GM23338 (cell line): ENCODE results near the gene RFFL. TPM values are rescaled to one million over a fixed set of nuclear protein-coding genes. Genes with fewer than 3 reads are reported as not detected.
"Not testable (repeated sequence)": the region's sequence is repeated elsewhere in the genome, so short reads cannot be mapped to it uniquely, and the experiment has no call there.

Source experiments
- ATAC-seq: fragments of 200-7000 bp; cut with Tn5 transposase; 3 replicates; pipeline ENCODE4 v1.9.1; 2020
- DNase-seq: peaks from one replicate; pipeline ENCODE4 v3.0.0-alpha.2; 2015; ENCODE audit warnings: low spot score
- H2AFZ ChIP-seq: fragments of 200-600 bp; sonication (generic); 2 replicates; pipeline ENCODE4 v1.8.0; 2016; ENCODE audit warnings: antibody characterized with exemption, mild to moderate bottlenecking, moderate library complexity
- H3F3A ChIP-seq: fragments of 200-600 bp; sonication (generic); replicated peaks from 2 replicates; pipeline ENCODE4 v1.8.0; 2017; ENCODE audit warnings: antibody characterized with exemption, mixed run types, low read depth
- H3K27ac ChIP-seq: fragments of 200-600 bp; sonication (generic); 2 replicates; pipeline ENCODE4 v1.6.1; 2016; ENCODE audit warnings: low read depth
- H3K27me3 ChIP-seq: fragments of 200-600 bp; sonication (generic); 2 replicates; pipeline ENCODE4 v1.8.0; 2016; ENCODE audit warnings: mild to moderate bottlenecking, mixed run types, moderate library complexity; ENCODE audit not compliant: insufficient read depth
- H3K36me3 ChIP-seq: fragments of 200-600 bp; sonication (generic); 2 replicates; pipeline ENCODE4 v1.8.0; 2016; ENCODE audit warnings: mild to moderate bottlenecking; ENCODE audit not compliant: insufficient read depth
- H3K4me1 ChIP-seq: fragments of 200-600 bp; sonication (generic); 2 replicates; pipeline ENCODE4 v1.8.0; 2016; ENCODE audit warnings: mild to moderate bottlenecking, moderate library complexity; ENCODE audit not compliant: insufficient read depth
- H3K4me2 ChIP-seq: fragments of 200-600 bp; sonication (generic); 2 replicates; pipeline ENCODE4 v1.7.1; 2017; ENCODE audit warnings: mixed run types
- H3K4me3 ChIP-seq: fragments of 200-600 bp; sonication (generic); 2 replicates; pipeline ENCODE4 v1.6.1; 2016; ENCODE audit warnings: mixed run types
- H3K79me2 ChIP-seq: fragments of 200-600 bp; sonication (generic); replicated peaks from 2 replicates; pipeline ENCODE4 v1.8.0; 2017; ENCODE audit warnings: mild to moderate bottlenecking; ENCODE audit not compliant: insufficient read depth
- H3K9me2 ChIP-seq: fragments of 200-600 bp; sonication (generic); 2 replicates; pipeline ENCODE4 v1.8.0; 2017; ENCODE audit not compliant: insufficient read depth
- H4K20me1 ChIP-seq: fragments of 200-600 bp; sonication (generic); replicated peaks from 2 replicates; pipeline ENCODE4 v1.8.0; 2017; ENCODE audit warnings: mild to moderate bottlenecking; ENCODE audit not compliant: insufficient read depth
- H3K27ac Mint-ChIP-seq: 2 replicates; pipeline ENCODE4 v1.8.0; 2020; ENCODE audit warnings: inconsistent platforms, mild to moderate bottlenecking, moderate library complexity, mixed read lengths
- H3K27me3 Mint-ChIP-seq: 3 replicates; pipeline ENCODE4 v1.8.0; 2022; ENCODE audit warnings: low read depth, mild to moderate bottlenecking, moderate library complexity, mixed read lengths, inconsistent platforms; ENCODE audit not compliant: insufficient read depth, poor library complexity
- H3K36me3 Mint-ChIP-seq: 3 replicates; pipeline ENCODE4 v1.8.0; 2021; ENCODE audit warnings: low read depth, mild to moderate bottlenecking, inconsistent platforms, moderate library complexity, mixed read lengths
- H3K4me1 Mint-ChIP-seq: 3 replicates; pipeline ENCODE4 v1.8.0; 2020; ENCODE audit warnings: mild to moderate bottlenecking, inconsistent platforms, mixed read lengths
- H3K4me3 Mint-ChIP-seq: 3 replicates; pipeline ENCODE4 v1.8.0; 2021; ENCODE audit warnings: moderate library complexity, mild to moderate bottlenecking, inconsistent platforms, mixed read lengths
- H3K9me3 Mint-ChIP-seq: 3 replicates; pipeline ENCODE4 v1.8.0; 2020; ENCODE audit warnings: moderate library complexity, mild to moderate bottlenecking, inconsistent platforms, mixed read lengths
- CREB1 ChIP-seq: fragments of 250-450 bp; sonication (Bioruptor Pico); IDR thresholded peaks from 2 replicates; pipeline ENCODE4 v1.5.0; 2020; ENCODE audit warnings: low read depth, mild to moderate bottlenecking, moderate library complexity
- CTCF ChIP-seq, 2 experiments: fragments of 200-600 bp in 1 of 2; sonication (generic) in 1 of 2; conservative IDR thresholded peaks; 2 replicates each; pipeline versions ENCODE4 v1.5.1 to v1.6.1; 2016 to 2017; ENCODE audit warnings: antibody characterized with exemption in 2 of 2, low read depth in 2 of 2, mild to moderate bottlenecking in 2 of 2, moderate library complexity in 1 of 2
- ETS1 ChIP-seq: IDR thresholded peaks from 2 replicates; pipeline ENCODE4 v1.6.1; 2016; ENCODE audit warnings: antibody characterized with exemption
- EZH2 ChIP-seq: fragments of 200-600 bp; sonication (generic); IDR thresholded peaks from one replicate; pipeline ENCODE4 v1.8.0; 2017; ENCODE audit warnings: antibody characterized with exemption, mild to moderate bottlenecking, low read depth; ENCODE audit not compliant: unreplicated experiment
- NANOG ChIP-seq: IDR thresholded peaks from 2 replicates; pipeline ENCODE4 v1.6.1; 2016; ENCODE audit warnings: antibody characterized with exemption, borderline replicate concordance
- POLR2AphosphoS5 ChIP-seq: IDR thresholded peaks from 2 replicates; pipeline ENCODE4 v1.6.1; 2016; ENCODE audit warnings: antibody characterized with exemption, low read depth
- STAT1 ChIP-seq: IDR thresholded peaks from one replicate; pipeline ENCODE4 v1.6.1; 2016; ENCODE audit warnings: antibody characterized with exemption; ENCODE audit not compliant: unreplicated experiment
- ZNF114 ChIP-seq: fragments of 250-450 bp; sonication (Bioruptor Pico); IDR thresholded peaks from 2 replicates; pipeline ENCODE4 v1.5.0; 2020; ENCODE audit warnings: mild to moderate bottlenecking, moderate library complexity
- polyA plus RNA-seq: library from polyadenylated mRNA; unstranded; fragments of >200 nt; fragmentation: Nextera tagmentation; extraction: Ambion mirVana; gene quantifications from 2 replicates; pipeline ENCODE4 v1.2.1, GENCODE V29; 2016
- total RNA-seq: library from RNA; depleted of rRNA; stranded (reverse); fragments of >200 nt; shearing (Covaris generic); gene quantifications from 2 replicates; pipeline ENCODE4 v1.2.3, GENCODE V29; 2014
- TF ChIP-seq, protein P1 (sequence below): IDR thresholded peaks from one replicate; pipeline ENCODE4 v1.6.1; 2018; ENCODE audit warnings: antibody characterized with exemption; ENCODE audit not compliant: unreplicated experiment

Gene RFFL
- total and polyA plus RNA-seq, 2 experiments from 2014 or later, result 4.1 to 22.2 TPM

- TF ChIP-seq CTCF (conservative IDR thresholded peaks at IDR 0.05; ENCODE audit: low read depth in 2 of 2), result no peak
- TF ChIP-seq CREB1 (CRISPR knock-in tag), result no peak
- TF ChIP-seq NANOG, result no peak
- TF ChIP-seq, protein P1, sequence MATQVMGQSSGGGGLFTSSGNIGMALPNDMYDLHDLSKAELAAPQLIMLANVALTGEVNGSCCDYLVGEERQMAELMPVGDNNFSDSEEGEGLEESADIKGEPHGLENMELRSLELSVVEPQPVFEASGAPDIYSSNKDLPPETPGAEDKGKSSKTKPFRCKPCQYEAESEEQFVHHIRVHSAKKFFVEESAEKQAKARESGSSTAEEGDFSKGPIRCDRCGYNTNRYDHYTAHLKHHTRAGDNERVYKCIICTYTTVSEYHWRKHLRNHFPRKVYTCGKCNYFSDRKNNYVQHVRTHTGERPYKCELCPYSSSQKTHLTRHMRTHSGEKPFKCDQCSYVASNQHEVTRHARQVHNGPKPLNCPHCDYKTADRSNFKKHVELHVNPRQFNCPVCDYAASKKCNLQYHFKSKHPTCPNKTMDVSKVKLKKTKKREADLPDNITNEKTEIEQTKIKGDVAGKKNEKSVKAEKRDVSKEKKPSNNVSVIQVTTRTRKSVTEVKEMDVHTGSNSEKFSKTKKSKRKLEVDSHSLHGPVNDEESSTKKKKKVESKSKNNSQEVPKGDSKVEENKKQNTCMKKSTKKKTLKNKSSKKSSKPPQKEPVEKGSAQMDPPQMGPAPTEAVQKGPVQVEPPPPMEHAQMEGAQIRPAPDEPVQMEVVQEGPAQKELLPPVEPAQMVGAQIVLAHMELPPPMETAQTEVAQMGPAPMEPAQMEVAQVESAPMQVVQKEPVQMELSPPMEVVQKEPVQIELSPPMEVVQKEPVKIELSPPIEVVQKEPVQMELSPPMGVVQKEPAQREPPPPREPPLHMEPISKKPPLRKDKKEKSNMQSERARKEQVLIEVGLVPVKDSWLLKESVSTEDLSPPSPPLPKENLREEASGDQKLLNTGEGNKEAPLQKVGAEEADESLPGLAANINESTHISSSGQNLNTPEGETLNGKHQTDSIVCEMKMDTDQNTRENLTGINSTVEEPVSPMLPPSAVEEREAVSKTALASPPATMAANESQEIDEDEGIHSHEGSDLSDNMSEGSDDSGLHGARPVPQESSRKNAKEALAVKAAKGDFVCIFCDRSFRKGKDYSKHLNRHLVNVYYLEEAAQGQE, result no peak
Measured at GRCh38 chr17:35094902-35095301, 31.4 kb upstream of the RFFL start (continued).

- H3K4me1 ChIP-seq, result peaks cover 33% of the 10 kb centered on the region
- Mint-ChIP-seq H3K27me3 (peaks cover 10% of the 10 kb centered on the region), H3K27ac (peak overlapping the region; percentile 57; the same call in 1 of the 2 replicates), H3K4me1 (peaks cover 35% of the 10 kb centered on the region)
- H3K36me3 ChIP-seq, H3K4me3 Mint-ChIP-seq, H3K27me3 ChIP-seq, ATAC-seq, H3K27ac ChIP-seq, H3K79me2 ChIP-seq, H4K20me1 ChIP-seq, H3K36me3 Mint-ChIP-seq, H3K4me3 ChIP-seq, H2AFZ ChIP-seq, H3K9me2 ChIP-seq, DNase-seq, H3K4me2 ChIP-seq, H3K9me3 Mint-ChIP-seq: not testable (repeated sequence)
- H3F3A ChIP-seq, result peaks cover 10% of the 10 kb centered on the region; the same call in 1 of the 2 replicates
Measured at GRCh38 chr17:35090707-35091106, 27.2 kb upstream of the RFFL start.

DNA sequence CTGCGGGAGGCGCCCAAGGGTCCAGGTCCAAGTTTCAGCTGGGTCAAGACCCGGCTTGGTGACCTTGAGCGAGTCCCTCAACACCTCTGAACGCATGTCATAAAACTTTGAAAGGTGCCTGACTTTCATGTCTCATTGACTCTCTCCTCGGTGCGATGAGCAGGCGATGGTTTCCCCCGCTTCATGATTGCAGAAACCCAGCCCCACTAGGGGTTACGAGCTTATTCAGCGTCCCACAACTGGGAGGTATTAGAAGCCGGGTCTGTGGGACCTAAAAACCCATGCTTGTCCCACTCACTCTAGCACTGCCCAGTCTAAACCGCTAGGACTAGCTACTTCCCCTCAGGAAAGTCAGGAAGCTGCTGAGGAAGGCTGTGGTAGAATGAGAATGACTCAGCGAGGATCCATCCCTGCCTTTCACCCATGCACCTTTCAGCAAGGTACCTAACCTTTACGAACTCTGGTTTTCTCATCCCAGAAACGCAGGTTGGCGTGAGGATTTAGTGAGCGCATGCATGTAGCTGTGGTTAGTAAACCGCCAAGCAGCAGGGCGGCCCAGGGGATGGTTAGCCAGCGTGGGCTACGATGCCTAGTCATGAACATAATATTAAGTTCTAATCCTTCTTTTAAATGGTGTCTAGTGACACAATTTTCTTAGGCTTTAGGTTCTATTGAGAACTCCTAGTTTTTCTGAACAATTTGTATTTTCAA is 26.2 kb upstream of the RFFL start:
- Histone ChIP-seq H3K27ac (peak overlapping the region; percentile 67), H3K9me2 (no peaks in the 10 kb centered on the region), H3K4me3 (peak overlapping the region; percentile 51), H3K79me2 (peaks cover 6% of the 10 kb centered on the region), H3K4me1 (peaks cover 42% of the 10 kb centered on the region), H2AFZ (peak overlapping the region; percentile 100), H3K36me3 (no peaks in the 10 kb centered on the region), H3F3A (peaks cover 10% of the 10 kb centered on the region; the same call in 1 of the 2 replicates), H3K4me2 (peak overlapping the region; percentile 84), H4K20me1 (no peaks in the 10 kb centered on the region), H3K27me3 (peaks cover 8% of the 10 kb centered on the region; the same call in 1 of the 2 replicates)
- Mint-ChIP-seq H3K27ac (peak overlapping the region; percentile 77), H3K27me3 (peaks cover 10% of the 10 kb centered on the region), H3K36me3 (no peaks in the 10 kb centered on the region; the same call in 2 of the 3 replicates), H3K4me3 (peak overlapping the region; percentile 68), H3K4me1 (peaks cover 44% of the 10 kb centered on the region), H3K9me3 (no peaks in the 10 kb centered on the region; the same call in 2 of the 3 replicates)
- DNase-seq, result peak; percentile 72
- ATAC-seq, result peak; percentile 57
- no peak for TF ChIP-seq ZNF114 (CRISPR knock-in tag)
- TF ChIP-seq ETS1, result no peak
- TF ChIP-seq, protein P1, result no peak
- TF ChIP-seq STAT1, result no peak
- no peak for TF ChIP-seq POLR2AphosphoS5
- no peak for TF ChIP-seq EZH2
